GM15510 (cell line): Measurements from ENCODE around the gene DUSP9.

Source experiments
- POLR2A ChIP-seq: IDR thresholded peaks from 3 replicates; pipeline ENCODE4 v1.6.1; 2011; ENCODE audit warnings: borderline replicate concordance; ENCODE audit not compliant: insufficient read length; ENCODE audit errors: extremely low read depth

DUSP9 gene

DNA sequence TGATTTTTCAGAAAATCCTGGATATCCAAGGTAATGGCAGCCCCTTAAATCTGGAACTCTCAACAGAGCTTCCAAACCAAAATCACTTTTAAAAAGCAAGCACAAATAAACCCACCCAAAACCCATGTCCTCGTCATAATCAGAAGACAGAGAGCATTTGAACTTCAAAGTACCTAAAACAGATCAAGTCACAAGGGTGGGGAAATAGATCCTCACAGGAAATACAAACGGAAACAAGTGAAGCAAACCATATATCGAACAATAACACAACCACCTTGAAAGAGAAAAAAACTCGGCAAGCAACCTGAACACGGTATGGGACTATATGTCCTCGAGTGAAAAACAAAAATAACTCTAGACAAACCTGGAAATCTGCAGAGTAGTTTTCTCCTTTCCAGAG lies 32.2 kb upstream of the DUSP9 start:
- TF ChIP-seq POLR2A: no peak

DNA sequence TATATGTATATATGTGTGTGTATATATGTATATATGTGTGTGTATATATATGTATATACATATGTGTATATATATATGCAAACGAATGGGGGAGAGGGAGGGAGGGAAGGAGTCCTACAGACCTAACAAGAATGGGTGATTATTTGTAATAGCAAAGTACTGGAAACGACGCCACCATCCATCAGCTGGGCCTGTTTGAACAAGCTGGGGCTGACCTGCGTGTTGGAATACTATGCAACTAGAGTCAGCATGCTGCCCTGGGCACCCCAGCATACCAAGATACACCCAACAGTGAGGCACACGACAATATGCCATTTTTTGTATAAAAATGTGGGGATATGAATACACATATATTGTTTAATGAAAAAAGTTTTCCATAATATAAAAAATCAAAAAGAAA lies 26.4 kb upstream of the DUSP9 start:
- no peak for TF ChIP-seq POLR2A

DNA sequence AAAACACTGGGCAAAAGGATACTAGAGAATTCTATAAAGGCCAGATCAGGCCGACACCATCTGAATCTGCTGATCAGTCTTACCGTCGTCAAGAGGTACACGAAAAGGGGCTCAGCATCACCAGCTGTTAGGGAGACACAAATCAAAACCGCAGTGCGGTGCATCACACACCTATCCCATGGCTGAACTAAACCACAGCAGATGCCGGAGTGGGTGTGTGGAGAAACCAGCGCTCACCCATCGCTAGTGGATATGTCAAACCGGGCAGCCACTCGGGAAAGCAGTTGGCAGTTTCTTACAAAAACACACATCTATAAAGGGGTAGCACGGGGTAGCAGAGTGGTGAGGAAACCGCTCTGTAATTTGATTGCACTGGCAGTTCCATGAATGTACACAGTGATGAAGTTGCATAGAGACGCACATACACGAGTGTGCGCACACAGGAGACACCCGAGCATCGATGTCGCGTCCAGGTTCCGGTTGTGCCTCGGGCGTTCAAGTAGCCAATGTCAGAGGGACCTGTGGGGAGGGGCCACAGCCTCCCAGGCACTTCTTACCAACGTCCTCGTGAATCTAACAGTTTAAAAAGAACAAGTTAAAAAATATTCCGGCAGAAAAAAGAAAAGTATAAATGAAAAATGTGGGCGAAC lies 24.9 kb upstream of the DUSP9 start:
- TF ChIP-seq POLR2A: no peak

DNA sequence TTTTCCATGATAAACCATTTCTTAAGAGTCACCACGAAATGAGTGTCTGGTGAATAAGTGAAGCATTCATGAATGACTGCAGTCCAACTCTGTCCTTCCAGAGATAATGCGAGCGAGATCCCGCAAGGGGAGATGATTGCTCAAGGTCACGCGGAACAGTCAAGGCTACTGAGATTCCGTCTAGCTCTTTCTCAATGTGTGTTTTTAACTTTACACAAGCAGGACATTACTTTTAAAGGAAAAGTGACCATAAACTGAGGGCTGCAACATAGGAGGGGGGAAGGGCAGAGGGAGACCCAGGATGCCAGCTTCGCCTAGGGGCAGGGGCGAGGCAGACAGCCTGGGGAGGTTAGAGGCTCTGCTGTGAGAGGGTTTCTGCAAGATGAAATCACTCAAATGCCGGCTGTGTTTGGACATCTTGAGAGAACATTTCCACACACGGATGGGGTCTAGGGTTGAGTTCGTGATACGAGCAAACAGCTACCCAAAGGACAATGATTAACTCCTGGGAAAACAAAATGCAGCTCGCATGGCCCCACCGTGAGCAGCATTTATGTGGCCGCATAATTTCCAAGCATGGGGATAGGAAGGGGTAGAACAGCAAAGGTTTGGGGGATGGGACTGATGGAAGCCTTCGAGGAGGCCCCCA lies 24.2 kb upstream of the DUSP9 start:
- TF ChIP-seq POLR2A: no peak

DNA sequence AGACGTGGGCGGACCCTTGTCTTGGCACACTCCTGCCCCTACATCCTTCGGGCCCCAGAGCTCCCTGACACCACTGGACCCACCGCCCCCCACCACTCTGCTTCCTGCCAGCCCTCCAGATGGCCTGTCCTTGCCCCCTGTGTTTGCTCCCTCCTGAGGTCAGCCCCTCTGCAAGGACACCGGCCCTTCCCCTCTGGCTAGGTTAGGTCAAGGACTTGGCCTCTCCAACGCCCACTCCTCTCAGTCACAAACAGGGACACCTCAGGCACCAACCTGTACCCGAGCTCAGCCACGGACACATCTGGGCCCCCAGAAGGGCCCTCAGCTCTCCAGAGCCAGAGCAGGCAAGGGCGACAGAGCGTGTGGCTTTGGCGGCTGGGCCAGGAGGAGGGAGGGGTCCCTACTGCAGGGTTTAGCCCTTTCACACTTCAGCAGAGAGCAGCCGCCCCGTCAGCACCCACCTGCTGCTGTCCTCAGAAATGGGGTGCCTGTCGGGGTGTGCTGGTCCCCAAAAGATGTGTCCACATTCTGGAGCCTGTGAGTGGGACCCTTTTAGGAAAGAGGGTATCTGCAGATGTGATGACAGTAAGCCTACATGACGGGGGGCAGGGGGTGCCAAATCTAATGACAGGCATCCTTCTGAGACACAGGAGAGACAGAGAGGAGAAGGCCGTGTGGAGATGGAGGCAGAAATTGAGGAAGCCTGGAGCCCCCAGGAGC lies 23.5 kb upstream of the DUSP9 start:
- TF ChIP-seq POLR2A: no peak

DNA sequence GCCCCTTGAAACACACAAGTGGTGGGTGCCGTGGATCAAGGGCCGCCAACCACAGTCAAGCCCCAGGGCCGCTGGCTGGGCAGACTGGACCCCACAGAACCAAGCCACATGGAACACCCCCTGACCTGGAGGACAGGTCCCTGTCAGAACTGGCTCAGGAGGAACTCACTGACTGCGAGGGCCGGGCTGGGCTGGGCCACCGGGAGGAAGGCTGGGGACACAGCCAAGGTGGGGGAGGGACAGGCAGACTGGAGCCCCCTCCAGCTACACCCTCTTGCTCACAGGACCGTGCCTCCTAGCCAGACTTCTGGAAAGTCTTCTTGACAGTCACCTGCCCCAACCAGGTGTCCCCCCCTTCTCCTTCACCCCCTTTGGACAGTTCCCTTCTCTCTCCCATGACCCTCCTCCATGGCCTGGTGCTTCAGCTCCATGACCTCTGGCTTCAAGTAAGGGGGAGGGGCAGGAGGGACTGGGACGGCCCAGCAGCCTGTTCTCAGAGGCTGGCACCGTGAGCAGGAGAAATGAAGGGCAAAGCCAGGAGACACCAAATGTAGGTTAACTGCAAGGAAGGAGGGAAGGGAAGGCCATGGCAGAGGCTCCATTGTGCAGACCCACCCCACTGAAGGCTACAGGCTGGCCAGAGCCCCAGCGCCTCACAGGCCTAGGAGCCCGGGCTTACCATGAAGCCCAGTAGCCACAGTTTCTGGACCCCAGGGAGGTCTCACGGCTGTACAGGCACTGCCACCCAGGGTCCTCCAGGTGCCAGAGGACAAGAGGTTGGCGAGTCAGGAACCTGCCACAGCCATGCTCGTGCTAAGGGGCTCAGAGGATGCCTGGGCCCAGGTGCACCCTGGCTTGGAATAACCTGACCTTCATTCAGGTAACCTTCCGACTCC lies 22.6 kb upstream of the DUSP9 start:
- TF ChIP-seq POLR2A: no peak

DNA sequence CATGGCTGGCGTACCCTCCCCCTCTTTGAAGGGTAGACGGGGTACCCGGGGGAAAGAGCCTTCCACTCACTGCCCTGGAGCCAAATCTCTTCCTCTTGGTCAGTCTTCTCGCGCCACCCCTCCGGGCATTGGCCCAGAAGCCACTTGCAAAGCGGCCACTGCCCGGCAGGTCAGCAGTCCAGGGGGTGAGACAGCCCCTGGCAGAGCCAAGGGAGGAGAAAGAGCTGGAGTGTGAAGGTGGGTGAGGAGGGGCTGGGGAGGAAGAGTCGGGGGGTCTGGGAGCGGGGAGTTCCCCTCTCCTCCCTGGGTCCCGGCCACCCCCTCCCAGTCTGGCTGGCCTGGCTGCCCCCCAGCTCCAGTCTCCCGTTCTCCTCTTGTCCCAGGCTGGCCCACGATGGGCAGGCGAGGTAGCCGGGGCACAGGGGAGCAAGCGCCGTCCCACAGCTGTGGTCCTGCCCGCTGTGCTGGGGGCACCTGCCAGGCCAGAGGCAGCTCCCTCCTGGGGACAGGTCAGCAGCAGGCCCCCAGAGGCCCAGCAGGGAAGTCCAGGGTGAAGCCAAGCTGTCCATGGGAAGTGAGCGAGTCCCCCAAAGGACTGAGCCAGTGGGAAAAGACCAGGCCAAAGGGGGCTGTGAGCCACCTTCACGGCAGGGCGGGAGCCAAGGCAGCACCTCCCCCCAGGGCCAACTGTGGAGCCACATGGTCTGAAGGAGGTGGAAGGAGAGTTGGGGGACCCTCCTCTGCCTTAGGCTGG lies 21.6 kb upstream of the DUSP9 start:
- TF ChIP-seq POLR2A: no peak

DNA sequence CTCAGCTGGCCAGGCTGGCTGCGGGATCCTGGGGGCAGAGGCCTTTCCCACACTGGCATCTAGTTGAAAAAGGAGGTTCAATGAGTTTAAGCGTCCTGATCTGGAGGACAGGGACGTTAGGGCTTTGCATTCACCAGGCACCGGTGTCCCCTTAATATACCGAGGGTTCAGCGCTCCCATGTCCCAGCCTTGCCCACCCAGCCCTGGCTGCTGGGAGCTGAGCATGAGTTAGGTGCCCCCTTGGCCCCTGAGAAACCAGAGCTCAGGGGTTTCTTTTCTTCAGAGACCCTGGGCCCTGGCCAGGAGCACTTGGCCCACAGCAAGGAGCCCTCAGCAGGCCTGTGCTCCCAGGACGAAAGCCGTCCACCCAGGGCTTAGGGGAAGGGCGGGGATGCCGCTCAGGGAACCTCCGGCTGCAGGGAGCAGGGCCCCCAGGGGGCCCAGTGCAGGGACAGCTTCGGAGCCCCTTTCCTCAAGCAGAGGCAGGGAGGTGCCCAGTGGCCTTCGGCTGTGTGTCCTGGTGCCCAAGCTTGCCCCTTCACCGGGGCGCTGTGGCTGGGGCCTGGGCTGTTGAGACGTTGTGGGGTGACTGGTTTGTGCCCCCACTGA lies 20.9 kb upstream of the DUSP9 start:
- TF ChIP-seq POLR2A: no peak

DNA sequence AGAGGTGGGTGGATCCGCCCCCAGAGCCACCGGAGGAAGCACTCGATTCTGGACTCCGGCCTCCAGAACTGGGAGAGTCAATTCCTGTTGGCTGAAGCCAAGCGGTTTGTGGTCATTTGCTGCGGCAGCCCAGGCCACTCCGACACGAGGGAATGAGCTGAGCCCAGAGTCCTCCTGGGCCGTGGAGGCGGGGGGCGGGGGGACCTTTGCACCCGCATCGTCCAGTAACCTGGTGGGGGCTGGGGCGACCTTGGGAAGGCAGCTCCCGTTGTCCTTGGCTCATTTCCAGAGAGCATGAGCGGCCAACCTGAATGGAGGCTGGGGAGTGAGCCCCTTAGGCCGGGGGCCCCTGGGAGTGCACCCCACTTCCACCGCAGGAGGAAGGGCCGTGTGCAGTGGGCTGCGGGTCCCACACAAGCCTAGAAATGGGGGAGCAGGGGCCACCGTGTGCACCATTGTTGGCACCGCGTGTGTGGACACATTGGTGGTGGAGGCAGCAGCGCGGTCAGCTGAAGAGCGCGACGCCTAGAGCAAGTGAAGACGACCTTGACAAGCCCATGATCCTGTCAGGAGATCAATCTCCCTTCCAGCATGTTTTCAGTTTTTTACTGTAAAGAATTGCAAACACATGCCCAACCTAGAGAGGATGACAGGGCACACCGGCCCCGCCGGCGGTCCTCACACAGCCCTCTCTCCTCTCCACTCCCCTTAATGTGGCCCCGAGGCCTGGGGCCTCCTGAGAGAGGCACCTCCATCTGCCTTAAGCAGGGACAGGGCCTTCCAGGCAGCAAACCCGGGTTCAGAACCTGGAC lies 19.9 kb upstream of the DUSP9 start:
- TF ChIP-seq POLR2A: no peak

DNA sequence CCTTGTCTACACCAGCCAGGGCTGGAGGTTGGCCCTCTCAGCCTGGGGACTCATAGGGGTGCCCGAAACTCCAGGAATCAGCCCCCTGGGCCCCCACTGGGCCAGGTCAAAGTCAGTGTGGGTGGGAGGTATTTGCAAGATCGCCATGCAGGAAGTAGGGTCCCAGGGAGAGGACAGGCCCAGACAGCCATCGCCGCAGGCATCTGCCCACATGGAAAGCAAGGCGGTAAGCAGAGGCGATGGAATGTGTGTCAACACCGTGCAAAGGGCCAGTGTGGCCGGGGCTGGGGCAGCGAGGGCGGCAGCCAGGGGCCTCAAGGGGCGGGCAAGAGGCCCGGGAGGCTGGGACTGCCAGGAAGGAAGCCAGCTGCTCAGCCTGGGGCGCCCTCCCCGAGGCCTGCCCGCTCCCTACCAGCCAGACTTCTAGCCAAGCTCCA lies 19.3 kb upstream of the DUSP9 start:
- TF ChIP-seq POLR2A: no peak

DNA sequence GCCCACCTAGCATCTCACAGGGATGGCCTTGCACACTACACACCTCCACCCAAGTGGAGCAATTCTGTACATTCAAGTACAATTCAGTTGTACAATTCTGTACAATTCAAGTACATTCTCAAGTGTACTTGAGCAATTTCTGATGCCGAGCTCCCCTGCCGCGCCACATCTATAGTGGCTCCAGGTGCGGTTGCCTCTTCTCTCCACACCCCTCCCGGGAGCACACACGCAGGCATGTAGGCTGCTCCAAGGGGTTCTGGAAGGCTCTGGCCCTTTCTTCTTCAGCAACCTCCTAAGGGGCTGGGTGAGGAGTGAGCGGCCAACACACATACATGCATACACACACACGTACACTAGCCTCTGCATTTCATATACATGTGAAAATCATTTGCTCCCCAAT lies 18.9 kb upstream of the DUSP9 start:
- no peak for TF ChIP-seq POLR2A

DNA sequence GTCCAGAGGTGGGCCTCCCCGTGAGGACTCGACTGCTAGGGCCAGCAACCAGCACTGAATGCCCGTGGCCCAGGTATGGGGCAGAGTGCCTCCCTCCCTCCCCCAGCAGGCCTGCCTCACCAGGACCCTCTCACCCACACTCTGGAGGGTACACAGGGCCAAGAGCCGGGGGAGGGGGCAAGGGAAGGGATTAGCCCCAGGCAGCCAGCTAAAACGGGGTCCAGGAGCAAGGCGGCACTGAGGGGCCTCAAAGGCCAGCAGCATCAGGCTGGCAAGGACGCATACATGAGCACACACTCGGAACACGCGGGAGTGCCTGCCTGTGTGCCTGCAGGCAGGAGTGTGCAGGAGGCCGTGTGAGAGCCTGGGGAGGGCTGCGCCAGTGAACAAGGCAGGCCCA lies 18.3 kb upstream of the DUSP9 start:
- TF ChIP-seq POLR2A: no peak

DNA sequence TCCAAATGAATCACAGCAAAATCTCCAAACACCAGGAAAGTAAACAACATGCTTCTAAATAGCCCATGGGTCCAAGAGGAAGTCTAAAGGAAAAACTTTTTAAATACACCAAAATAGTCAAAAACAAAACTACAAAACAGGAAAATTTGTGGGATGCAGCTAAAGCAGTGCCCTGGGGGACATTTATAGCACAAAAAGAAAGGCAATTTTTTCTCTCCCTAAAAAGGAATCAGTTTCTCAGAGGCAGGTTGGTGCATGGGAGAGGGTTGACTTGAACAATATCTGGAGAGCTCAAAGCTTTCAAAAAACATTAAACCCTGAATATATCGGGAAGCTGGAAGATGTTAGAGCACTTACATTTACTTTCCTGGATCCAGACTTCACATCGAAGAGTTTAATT lies 15.7 kb upstream of the DUSP9 start:
- TF ChIP-seq POLR2A: no peak
